GM18499 (cell line): Measurements from ENCODE around the gene FETUB.

ENCODE experiments used
- ATAC-seq: cut with Tn5 transposase; IDR thresholded peaks from one replicate; pipeline ENCODE4 v1.9.1; 2021; ENCODE audit warnings: moderate number of reproducible peaks; ENCODE audit not compliant: insufficient read depth, unreplicated experiment

FETUB gene

DNA sequence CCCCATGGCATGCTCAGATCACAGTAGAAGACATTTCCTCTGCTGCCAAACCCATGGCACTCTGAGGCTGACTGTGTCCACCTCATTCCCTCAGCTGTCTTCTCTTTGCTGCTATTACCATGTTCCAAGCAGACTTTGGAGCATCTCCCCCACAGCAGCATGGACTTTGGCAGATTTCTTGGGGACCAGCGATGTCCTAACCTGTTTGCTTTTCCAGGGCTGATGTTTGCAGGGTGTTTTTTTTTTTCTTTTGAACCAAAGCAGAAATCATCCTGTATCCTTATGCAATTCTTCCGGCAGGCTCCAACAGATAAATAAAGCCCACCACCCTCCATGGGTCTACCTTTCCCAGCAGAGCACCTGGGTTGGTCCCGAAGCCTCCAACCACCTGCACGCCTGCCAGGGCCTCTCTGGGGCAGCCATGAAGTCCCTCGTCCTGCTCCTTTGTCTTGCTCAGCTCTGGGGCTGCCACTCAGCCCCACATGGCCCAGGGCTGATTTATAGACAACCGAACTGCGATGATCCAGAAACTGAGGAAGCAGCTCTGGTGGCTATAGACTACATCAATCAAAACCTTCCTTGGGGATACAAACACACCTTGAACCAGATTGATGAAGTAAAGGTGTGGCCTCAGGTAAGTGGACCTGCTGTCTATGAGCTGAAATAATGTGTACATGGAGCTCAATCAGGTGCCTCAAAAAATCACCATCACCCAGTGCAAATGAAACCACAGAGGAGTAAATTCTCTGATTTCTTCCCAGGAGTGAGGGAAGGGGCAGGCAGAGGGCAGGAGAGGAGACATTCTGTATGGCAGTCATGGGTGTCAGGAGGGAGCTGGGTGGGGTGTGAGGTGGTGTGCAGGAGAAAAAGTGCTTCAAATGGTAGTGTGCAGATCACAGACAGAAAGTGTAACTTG, 27.2 kb upstream of the FETUB start, which contains the start of gene AHSG:
AHSG (plus strand) TSS at position 340 of the 916 bp plus-strand sequence; CDS start at position 422, 82 bp downstream.
- no peak for ATAC-seq

DNA sequence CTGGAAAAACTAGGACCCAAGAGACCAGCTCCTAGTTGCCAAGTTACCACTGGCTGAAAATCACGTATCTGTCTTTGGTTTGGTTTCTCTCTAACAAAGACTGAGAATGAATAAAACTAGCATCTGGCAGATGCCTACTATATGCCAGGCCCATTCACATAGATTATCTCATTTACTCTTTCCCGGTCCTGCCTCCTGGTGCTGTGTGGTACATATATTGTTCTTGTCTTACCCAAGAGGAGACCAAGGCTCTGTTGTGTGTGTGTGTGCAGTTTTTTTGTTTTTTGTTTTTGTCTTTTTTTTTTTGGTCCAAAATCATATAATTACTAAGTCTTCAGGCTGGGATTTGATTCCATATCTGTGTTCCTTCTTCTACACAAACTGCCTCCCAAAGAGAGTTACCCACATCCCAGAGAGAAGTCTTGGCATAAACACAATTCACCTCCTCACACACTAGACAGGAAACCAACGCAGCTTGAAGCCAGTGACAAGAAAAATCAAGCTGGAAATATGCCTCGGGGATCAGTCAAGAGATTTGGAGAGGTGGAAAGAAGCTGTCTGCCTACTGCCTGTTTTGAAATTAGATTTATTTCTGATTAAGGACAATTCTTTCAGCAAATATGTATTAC, 26.4 kb upstream of the FETUB start:
- ATAC-seq: no peak

DNA sequence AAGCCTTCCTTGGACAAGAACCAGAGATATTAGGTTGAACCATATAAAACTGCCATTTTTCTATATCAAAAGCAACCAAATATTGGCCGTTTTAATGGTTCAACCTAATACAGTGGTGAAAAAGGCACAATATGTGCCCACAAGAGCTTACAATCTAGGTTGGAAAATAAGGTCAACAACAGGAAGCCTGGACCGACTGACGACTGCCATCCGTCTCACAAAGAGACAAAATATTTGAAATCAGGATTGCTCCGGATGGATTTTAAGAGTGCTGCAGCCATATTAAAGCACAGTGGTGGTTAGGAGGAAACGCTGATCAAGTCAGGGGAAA, 26.0 kb upstream of the FETUB start:
- ATAC-seq: no peak

DNA sequence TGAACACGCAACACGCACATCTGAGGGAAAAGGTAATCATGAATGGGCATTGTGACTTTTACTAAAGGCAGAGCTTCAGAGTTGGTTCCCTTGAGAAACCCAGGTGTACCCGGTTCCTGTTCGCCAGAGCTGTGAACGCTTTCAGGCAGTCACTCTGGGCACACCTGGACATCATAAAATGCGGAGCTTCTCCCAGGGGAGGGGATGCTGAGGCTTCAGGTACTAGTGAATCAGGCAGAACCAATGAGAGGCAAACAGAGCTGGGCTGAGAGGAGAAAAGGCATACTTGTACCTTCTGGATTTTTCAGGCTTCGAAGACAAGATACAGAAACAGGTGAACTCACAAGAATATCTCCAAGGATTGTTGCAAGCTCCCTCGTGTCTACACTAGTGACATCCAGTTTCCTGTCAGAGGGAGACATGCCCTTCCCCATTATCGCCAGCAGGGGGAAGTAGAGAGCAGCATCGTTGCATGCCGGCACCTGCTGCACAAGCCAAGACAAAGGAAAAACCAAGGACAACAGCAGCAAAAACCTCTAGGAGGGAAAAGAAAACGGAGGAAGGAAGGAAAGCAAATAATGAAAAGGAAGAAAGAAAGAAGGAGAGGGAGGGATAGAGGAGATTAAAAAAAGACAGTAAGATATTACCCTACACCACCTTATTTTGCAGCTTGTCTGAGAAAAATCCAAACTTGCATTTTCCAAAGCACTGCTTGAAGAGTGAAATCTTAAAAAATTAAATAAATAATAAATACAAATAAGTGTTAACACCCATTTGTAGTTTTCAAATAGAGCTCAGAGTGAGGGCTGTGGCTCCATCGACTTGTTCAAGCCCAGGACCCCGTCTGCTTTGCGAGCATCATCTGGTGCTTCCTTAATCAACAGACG, 25.4 kb upstream of the FETUB start:
- no peak for ATAC-seq

DNA sequence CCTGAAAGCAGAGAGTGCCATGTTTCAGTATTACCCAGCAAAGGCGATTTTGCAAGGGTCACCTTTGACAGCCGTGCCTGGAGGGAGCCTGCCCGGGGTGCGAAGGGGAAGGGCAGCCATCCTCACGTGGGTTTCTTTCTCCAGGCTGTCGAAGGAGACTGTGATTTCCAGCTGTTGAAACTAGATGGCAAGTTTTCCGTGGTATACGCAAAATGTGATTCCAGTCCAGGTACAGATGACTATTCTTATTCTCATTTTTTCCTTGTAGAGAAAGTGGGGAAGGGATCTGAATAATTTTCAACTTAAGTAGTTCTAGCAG, 23.9 kb upstream of the FETUB start:
- no peak for ATAC-seq

DNA sequence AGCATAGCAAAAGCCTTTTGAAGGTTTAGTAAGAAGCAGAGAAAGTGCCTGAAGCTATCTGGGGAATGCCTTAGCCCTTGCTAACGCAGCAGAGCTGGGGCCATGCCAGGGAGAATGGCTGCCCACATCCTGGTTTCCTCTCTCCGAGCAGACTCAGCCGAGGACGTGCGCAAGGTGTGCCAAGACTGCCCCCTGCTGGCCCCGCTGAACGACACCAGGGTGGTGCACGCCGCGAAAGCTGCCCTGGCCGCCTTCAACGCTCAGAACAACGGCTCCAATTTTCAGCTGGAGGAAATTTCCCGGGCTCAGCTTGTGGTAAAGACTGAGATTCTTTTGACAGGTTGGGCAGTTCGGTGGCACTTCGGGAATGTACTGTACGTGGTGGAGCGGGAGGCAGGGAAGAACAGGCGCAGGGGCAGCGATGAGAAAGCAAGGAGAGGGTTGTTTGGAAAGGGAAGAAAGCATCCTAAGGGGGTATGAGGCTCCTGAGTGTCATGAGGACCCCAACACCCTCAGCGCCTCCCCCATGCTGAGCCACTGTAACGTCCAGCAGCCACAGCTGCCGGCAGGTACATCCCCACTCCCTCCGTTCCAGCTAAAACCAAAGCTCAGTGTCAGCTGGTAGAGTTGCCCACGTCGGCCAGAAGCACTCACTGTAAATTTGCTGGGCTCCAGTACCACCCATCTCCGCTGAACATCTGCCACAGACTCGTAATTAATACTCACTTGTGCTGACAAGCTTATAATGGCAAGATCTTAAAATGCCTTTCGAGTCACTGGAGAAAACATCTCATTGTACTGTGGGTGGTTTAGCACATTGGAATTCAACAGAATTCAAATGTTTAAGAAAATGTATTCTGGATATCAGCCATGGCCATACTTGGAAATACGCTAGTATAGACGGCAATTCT, 22.9 kb upstream of the FETUB start:
- ATAC-seq: peak; percentile 75

DNA sequence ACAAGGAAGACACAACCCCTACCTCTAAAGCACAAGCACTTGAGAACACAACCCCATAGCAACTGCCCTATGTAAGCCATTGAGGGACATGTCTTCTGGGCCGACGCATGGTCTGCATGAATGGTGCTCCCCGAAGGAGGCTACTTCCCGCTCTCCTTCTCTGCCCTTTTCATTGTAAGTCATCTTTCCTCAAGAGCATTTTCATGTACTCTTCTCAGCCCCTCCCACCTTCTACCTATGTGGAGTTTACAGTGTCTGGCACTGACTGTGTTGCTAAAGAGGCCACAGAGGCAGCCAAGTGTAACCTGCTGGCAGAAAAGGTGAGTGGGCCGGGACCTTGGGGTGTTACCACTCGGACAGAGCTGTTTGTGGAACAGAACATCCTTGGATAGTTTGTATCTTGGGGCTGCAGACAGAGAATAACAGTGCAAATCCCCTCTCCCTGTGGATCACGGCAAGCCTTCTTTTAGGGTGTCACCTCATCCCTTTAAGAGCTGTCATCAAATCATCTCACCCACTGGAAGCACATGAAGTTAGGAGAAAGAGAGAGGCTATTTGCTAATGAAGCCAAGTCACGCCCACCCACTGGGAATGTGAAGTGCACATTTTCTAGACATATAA, 21.8 kb upstream of the FETUB start:
- ATAC-seq: no peak

DNA sequence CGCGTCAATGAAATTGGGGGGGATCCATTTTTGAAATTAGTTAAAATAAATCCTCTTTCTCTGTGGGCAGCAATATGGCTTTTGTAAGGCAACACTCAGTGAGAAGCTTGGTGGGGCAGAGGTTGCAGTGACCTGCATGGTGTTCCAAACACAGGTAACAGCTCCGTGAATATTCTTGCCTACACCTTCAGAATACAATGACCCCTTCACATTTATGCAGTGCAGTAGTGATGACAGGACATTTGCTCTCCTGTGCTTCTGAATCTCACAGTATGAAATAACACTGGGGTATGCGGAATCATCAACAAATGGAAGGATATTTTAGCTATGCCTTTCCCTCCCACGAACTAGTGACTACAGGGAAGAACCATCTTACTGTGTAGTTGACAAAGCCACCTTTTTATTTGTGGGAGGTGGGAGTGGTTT, 20.4 kb upstream of the FETUB start:
- ATAC-seq: no peak

DNA sequence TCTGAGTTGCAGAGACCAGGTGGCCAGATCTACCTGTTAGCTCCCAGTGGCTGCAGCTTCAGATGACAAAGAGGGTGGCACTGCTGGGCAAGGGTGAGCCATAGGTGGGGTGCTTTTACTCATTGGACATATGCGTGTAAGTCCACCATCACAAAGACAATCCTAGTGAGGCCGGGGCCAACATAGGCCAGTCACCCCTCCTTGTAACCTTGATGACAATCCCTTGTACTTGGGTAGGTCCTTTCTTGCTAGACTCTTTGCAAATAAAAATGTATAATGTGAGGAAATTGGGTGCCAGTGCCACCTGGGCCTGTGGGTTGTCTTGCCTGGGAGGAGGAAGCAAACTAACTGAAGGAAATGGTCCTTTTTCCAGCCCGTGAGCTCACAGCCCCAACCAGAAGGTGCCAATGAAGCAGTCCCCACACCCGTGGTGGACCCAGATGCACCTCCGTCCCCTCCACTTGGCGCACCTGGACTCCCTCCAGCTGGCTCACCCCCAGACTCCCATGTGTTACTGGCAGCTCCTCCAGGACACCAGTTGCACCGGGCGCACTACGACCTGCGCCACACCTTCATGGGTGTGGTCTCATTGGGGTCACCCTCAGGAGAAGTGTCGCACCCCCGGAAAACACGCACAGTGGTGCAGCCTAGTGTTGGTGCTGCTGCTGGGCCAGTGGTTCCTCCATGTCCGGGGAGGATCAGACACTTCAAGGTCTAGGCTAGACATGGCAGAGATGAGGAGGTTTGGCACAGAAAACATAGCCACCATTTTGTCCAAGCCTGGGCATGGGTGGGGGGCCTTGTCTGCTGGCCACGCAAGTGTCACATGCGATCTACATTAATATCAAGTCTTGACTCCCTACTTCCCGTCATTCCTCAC, 19.7 kb upstream of the FETUB start:
- no peak for ATAC-seq

DNA sequence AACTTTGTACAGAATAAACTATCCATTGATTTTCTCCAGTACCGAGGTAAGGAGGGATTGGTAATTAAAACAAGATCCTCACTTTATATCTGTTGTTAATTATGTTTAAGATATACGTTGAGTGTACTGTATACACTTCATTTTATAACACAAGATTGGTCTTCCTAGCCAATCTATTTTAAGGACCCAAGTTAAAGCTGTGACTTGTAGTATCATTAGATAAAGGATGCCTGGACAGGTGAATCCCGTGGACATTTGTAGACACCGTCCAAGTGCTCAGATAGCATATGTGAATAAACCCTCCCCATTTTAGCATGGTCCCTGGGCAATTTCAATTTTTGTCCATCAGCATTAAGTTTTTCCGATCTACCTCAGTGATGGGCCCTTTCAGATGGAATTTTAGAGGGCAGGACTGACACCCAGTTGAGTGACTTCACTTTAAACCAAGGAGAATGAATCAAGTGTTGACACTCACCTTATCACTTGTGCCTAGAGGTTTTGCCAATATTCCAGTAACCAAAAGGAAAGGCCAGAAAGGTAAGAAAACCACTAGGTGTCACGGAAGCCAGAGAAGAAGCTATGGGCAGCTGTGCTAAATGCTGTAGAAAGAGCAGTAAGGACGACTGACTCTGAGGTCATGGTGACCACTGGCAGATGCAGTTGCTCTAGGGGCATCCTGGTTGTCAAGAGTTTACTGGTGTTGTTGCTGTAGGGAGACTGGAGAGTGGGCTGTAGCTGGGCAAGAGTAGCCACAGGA, 18.1 kb upstream of the FETUB start:
- ATAC-seq: no peak

DNA sequence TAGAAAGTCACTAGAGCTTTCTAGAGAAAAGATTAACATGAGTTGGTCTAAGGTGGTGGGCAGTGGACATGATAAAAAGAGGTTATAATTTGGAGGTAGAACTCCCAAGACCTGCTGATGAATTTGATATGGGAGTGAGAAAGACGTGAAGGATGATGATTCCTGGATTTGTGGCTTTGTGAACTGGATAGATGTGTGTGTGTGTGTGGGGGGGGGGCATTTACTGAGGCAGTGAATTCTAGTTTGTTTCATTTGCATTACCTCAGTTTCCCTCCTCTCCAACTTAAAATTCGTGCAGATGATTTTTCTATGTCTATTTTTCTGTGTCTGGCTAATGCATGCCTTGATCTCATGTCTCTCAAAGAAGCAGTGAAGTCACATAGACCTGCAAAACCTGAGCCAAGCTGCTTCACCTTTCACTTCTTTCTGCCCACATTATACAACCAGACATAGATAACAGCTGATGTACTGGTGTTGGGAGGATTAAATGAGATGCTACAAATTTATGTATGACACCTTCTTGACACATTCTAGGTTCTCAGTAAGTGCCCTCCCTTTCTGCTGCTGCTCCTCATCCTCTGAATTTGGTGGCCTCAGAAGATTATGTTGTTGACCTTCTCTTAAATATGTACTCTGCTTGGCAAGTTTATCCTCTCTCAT, 17.4 kb upstream of the FETUB start:
- no peak for ATAC-seq

DNA sequence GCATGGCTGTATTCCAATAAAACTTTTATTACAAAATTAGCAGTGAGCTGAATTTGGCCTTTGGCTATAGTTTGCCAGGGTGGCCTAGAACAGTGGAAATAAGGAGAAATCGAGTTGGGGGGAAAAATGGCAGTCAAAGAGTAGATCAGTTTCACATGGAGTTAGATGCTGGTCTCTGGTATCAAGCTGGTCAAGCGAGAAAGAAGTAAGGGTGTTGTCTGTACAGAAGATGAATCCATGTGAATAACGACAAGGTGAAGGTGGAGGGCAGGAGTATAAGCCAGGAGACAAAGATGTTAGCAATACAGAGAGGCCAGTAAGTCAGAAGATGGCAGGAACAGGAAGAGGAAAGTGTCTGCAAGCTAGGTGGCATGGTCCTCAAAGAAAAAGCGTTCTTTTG, 15.6 kb upstream of the FETUB start:
- no peak for ATAC-seq

DNA sequence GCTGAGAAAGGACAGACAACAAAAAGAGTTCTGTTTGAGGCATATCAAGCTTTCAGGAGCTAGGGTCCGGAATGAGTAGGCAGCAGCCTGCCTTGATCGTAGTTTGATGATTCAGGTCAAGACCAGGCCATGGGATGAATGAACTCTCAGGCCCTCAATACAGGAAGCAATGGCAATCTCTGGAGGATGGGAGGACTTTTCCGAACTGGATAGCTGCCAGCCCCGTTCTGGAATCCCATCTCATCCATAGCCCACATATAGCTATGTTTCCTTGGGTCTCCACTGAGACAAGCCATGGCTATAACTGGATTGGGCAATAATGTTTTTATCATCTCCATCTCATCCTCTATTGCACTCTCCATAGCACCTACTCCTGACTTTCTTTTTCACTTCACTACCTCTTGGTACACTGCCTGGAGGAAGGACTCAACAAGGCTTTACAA, 14.6 kb upstream of the FETUB start:
- no peak for ATAC-seq

DNA sequence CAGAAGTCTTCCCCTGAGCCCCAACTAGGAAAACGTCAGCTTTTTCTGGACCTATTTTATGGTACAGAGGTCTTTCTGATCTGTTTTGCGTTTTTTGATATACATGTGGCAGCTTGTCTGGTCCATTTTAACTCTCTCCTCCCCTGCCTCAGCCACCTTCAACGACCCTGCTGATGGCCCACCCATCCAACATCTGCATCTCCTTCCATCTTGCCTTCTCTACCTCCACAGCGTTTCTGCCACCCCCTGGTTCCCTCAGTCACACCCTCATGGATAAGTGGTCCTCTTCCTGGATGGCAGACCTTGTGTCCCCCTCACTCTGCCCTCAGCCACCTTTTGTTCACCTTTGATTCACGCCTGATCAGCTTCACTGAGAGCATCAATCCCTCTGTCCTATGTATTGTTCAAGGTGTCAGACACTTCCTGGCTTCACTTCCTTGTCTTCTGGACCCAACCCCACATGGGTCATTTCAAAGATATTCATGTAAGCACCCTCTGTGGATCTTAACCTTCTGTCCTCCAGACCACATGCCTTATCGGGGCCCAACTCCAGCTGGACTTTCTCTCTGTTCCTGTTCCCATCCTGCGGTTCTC, 13.8 kb upstream of the FETUB start:
- no peak for ATAC-seq

DNA sequence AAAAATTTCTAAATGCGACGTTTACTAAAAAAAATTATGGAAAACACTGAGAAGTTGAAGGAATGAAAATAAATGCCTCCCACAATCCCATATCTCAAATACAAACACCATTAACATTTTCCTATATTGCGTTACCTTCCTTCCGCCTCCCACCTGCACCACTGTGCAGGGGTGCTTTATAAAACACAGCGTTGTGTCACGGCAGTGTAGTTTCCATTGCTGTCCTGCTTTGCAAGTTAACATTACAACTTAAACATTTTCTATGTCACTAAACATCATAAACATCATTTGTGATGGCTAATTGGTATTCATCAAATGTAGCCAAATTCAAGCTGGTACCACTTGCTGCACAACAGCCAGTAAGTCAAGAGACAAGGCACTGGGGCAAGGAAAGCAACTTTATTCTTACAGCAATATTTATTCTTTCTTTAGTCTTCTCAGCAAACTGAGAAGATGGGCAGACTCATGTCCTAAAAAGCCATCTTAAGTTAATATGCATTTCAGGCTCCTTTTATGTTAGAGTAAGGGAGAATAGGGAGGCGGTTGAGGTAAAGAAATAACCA, 12.3 kb upstream of the FETUB start:
- no peak for ATAC-seq

DNA sequence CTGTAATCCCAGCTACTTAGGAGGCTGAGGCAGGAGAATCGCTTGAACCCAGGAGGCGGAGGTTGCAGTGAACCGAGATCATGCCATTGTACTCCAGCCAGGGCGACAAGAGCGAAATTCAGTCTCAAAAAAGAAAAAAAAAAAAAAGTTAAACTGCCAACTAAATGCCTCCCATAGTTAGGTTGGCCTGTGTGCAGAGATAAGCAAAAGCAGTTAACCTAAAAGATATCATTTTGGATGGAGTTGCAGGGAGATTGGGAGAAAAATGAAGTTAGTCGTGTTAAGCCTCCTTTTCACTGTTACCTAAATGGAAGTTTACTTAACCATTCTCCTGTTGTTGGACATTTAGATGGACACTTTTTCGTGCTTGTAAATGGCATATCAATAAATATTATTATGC, 11.4 kb upstream of the FETUB start:
- ATAC-seq: no peak
